GM19193 (cell line): ENCODE measurements around the gene CIRBP.

Experiments
- POLR2A ChIP-seq: IDR thresholded peaks from 4 replicates; pipeline ENCODE4 v1.6.1; 2011; ENCODE audit not compliant: insufficient read depth, insufficient read length; ENCODE audit errors: extremely low read depth

CIRBP gene

DNA sequence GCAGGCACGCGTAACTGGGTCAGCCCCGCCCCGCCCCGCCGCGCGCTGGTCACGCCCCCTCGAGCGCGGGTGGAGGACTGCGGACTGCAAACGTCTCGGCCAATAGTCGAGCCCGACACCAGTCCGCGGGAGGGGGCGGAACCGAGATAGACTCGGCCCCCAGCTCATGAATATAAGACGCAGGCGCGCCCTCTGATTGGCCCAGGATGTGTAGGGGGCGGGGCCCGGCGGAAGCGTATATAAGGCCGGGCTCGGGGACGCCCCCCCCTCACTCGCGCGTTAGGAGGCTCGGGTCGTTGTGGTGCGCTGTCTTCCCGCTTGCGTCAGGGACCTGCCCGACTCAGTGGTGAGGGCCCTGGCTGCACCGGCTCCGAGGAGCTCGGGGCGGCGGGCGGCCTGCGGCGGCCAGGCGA is at the start of gene CIRBP:
TSS of gene CIRBP (plus strand) at position 268 of the 413 bp plus-strand sequence. CDS start 1,602 bp downstream, outside the sequence.
- peak; percentile 100 for TF ChIP-seq POLR2A

DNA sequence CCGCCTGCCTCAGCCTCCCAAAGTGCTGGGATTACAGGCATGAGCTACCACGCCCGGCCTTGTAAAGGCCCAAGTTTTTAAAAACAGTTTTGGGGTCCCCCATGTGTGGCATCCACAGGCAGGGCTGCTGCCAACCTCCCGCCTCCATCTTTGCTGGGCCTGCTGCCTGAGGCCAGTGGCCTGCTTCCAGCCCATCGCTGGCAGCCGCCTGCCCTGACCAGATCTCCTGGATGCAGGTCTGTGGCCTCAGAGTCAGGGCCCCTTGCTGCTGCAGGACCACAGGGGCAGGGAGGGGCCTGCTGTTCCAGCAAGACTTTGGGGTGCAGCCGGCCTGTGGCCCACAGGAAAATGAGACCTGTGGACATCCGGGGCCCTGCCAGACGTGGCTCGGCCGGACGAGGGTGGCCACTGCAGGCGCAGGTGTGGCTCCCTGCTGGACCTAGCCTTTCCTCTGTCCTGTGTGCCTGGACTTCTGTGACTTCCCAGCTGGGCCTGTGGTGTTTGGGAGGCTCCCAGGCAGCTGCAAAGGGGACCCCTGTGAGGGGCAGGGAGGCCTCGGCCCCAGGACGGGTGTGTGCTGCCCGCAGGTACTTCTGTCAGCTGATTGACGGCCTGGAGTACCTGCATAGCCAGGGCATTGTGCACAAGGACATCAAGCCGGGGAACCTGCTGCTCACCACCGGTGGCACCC is 49.2 kb upstream of the CIRBP start:
- TF ChIP-seq POLR2A, result no peak

DNA sequence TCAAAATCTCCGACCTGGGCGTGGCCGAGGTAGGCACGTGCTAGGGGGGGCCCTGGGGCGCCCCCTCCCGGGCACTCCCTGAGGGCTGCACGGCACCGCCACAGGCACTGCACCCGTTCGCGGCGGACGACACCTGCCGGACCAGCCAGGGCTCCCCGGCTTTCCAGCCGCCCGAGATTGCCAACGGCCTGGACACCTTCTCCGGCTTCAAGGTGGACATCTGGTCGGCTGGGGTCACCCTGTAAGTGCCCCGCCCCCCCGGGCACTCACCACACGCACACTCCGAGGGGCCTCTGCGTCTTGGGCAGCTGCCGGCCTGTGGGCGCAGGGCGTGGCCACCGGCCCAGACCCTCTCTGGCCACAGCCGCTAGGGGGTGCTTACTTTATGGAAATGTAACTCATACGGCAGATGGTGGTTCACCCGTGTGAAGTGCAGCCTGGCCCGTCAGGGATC is 48.6 kb upstream of the CIRBP start:
- TF ChIP-seq POLR2A, result no peak

DNA sequence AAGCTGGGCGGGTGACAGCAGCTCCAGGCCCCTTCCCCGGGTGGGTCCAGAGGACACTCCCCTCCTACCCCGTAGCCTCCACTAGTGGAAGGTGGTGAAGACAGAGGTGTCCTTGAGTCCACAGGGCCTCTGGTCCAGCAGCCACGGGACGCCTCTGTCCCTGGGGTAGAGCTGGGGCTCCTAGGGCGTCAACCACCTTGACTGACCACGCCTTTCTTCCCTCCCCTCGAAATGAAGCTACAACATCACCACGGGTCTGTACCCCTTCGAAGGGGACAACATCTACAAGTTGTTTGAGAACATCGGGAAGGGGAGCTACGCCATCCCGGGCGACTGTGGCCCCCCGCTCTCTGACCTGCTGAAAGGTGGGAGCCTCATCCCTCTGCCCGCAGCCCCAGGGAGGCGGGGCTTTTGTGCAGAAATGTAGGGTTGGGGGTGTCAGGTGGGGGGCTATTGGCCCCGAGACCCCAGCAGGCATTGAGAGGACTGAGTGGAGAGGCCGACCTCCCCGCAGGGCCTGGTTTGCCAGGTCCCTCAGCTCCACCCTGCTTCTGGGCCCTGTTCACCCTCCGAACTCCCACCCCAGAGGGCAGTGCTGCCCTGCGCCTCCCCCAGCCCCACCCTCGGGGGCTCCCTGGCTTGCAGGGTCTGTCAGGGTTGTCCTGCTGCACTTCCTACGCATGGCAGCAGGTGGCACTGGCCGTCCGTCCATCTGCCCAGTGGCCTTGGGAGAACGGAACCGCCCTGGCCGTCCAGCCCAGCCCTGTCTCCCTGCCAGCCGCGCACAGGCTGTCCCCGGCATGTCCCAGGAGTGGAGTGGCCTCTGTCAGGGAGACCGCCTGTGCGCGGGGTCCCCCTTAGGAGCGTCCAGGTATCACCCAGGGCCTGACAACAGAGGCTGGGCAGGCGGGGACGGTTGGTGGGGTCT is 47.9 kb upstream of the CIRBP start:
- no peak for TF ChIP-seq POLR2A

DNA sequence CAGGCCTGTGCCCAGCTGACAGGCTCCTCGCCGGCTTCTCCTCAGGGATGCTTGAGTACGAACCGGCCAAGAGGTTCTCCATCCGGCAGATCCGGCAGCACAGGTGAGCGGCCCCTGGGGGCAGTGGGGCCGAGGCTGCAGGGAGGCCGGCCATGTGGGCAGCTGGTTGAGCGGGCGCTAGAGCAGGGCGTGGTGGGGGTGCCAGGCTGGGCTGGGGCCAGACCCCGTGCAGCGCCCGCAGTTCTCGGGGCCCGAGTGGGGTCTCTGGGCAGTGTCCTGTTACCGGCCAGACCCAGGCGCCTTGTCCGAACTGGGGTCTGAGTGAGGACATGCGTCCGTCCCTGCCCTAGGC is 47.3 kb upstream of the CIRBP start:
- TF ChIP-seq POLR2A, result no peak

DNA sequence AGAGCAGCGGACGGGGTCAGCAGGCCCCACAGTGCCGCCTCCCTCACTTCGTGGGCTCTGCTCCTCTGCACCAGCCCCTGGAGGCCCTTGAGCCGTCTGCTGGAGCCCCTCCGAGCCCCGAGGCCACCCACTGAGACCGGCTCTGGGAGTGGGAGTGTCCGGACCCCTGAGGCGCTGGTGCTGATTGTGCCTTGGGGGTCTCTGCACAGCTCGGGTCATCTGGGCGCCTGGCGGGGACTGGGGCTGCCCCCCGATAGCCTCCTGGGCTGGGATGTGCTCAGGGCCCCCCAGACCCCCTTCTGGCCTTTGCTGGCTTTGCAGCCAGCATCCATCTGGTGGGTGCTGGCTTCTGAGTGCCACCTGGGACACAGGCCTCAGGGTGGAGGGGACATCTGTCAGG is 46.7 kb upstream of the CIRBP start:
- no peak for TF ChIP-seq POLR2A

DNA sequence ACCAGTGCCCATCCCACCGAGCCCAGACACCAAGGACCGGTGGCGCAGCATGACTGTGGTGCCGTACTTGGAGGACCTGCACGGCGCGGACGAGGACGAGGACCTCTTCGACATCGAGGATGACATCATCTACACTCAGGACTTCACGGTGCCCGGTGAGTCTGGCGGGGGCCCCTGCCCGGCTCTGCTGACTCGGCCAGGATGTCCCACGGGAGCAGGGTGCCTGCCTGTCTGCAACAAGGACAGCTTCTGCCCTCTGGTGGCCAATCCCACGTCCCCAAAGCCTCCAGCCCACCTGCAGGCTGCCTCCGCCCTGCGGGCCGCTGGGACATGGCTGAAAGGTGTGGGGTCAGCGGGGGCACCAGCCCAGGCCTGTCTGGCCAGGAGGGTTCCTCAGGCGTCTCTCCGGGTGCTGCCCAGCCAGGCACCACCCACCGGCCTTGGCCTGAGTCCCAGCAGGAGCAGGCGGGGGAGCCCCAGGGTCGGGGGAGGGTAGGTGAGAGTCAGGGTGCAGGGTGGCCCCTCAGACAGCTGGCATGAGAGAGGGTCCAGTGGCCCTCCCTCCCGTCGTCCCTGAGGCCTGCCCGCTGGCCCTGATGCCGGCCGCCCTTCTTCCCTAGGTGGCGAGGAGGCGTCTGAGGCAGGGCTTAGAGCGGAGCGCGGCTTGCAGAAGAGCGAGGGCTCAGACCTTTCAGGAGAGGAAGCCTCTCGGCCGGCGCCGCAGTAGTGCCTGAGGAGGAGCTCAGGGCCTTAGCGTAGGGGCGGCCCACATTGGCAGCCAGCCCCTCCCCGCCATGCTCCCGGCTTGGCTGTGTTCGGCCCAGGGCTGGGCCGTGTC is 45.9 kb upstream of the CIRBP start:
- TF ChIP-seq POLR2A, result no peak

DNA sequence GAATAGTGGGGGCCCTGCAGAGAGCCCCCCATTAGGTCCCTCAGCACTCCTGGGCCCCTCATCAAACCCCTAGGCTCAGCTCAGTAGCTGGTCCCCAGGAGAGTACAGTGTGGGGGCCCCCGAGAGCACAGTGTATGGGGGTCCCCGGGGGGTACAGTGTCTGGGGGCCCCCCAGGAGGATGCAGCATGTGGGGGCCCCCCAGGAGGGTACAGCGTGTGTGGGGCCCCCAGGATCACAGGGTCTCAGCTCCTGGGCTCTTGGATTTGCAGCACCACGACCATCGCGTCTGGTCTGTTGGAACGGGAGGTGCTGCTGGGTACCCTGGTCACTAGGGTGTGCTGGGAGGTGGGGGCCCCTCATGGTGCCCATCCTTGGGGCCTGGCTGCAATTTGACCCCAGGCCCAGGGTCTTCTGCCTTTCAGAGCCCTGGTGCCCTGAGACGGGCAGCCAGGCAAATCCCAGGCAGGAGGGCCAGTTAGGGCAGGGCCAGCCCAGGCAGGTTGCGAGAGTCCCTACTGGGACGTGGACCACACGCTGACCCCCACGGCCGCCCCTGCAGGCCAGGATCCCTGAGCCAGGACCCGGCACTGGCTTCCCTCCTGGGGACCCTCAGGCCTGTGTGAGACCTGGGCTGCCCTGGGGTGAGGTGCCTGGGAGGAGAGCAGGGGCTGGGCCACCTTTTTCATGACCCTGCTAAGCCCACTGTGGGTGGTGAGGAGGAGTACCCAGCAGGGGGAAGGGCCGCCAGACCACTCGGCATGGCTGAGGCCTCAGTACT is 44.9 kb upstream of the CIRBP start:
- TF ChIP-seq POLR2A, result no peak

DNA sequence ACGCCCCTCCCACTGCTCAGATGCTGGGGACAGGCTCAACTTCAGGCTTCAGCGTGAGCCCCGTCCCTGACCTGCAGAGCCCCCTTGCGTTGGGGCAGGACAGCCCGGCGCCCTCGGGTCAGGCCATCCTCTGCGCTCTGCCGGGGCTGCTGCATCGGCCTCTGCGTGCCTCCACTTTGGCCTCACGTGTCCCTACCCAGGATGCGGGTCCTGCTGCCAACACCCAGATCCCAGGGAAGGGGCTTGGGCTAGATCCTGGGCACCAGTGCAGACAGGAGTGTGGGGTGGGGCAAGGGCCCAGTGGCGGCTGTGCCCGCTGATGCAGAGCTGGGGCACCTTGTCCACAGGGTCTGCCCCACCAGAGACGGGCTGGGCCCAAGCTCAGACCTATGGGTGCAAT is 44.3 kb upstream of the CIRBP start:
- TF ChIP-seq POLR2A, result no peak

DNA sequence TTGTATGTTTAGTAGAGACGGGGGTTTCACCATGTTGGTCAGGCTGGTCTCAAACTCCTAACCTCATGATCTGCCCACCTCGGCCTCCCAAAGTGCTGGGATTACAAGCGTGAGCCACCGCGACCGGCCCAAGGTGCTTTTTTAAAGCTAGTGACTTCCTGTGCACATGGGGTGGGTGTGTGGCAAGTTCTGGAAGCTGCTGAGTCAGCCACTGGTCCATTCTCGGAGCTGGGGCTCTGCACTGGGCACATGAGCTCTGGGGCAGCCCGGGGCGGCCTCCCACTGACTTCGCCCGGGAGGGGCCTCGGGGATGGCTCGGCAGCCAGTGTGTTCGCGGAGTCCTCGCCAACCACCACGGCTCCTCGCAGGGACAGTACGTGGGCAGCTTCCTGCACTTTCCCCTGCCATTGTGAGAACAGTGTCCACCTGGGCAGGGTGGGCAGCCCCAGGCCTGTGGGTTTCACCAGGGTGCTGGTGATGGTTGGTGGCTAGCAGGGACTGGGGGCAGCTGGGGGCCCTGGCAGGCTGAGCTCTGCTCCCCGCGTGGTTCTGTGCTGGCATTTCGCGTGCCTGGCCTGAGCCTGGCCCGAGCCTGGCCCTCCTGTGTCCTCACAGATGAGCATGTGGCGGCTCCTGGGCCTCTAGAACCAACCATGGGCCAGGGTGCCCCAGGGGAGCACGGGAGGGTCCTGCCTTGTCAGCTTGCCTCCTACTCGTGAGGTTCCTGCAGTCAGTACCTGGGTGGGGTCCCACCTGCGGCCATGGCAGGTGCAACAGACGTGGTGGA is 43.5 kb upstream of the CIRBP start:
- no peak for TF ChIP-seq POLR2A

DNA sequence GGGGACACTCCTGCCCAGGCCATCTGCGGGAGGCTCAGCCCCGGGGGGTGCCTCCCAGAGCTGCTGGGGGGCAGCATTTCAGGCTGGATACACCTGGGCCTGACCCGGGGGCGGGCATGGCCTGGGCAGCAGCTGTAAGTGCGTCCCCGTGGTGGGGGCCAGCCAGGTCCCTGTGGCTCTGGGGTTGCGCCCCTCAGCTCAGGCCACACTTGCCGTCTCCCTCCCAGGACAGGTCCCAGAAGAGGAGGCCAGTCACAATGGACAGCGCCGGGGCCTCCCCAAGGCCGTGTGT is 43.0 kb upstream of the CIRBP start:
- TF ChIP-seq POLR2A, result no peak

DNA sequence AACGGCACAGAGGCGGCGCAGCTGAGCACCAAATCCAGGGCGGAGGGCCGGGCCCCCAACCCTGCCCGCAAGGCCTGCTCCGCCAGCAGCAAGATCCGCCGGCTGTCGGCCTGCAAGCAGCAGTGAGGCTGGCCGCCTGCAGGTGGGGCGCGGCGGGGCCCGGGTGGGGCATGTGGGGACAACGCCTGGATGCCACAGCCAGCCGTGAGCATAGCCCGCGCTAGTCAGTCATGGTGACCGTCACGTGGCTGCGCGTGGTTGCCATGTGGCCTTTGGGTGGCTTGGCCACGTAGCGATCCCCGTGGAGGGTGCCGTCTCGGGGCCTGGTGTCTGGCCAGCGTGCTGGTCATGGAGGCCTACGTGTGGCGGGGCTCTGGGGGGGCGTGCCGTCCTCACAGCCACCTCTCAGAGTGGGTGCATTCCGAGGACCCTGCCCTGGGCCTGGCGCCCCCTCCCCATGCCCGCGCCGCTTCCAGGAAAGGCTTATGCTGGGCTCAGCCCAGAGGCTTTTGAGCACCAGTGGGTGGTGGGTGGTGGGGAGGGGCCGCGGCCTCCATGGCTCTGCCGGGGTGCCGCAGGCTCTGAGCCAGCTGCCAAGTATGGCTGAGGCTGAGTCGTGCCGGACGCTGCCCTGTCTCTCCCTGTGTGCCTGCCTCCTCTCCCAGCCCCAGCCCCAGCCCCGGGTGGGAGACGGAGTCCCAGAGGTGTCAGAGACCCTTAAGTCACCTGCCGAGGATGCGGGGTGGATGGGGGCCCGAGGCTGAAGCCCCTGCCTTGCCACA is 42.4 kb upstream of the CIRBP start:
- no peak for TF ChIP-seq POLR2A
